HepG2 (cell line): Measurements from ENCODE around the gene COL13A1. TPM values are rescaled to one million over a fixed set of nuclear protein-coding genes. Genes with fewer than 3 reads are reported as not detected.

Source experiments
- ATAC-seq: fragments of 200-7000 bp; cut with Tn5 transposase; 3 replicates; pipeline ENCODE4 v1.9.1; 2020; ENCODE audit warnings: mild to moderate bottlenecking, moderate library complexity
- BruUV-seq: library from RNA; stranded (reverse); fragments of 400-500 nt; replicated peaks from 2 replicates; lab custom pipeline; 2021; lab: Mats Ljungman, UMichigan
- CTCF ChIA-PET: fragments of 300-600 bp; formaldehyde crosslinking; extraction: SDS; loops from one replicate; lab custom pipeline; 2021; ENCODE audit warnings: low total read pairs, inconsistent platforms, low intra/inter-chr PET ratio; lab: Yijun Ruan, JAX
- POLR2A ChIA-PET: fragments of 350-600 bp; sonication (Branson Sonifier 250); formaldehyde crosslinking; loops from one replicate; lab custom pipeline; 2020; ENCODE audit warnings: antibody characterized with exemption, inconsistent platforms; lab: Yijun Ruan, JAX
- DNase-seq: peaks from one replicate; pipeline ENCODE4 v3.0.0-alpha.2; 2015; ENCODE audit warnings: low spot score
- FAIRE-seq: peaks from 3 replicates; lab custom pipeline; 2011; peaks lifted over from hg19 to GRCh38; lab: Jason Lieb, UNC
- H2AFZ ChIP-seq: one replicate; pipeline ENCODE4 v1.6.1; 2011; ENCODE audit warnings: low read length, inconsistent platforms
- H3K27ac ChIP-seq: fragments of 300-600 bp; 3 replicates; pipeline ENCODE4 v1.8.0; 2011; ENCODE audit warnings: mixed run types, mild to moderate bottlenecking, mixed read lengths, low read length, inconsistent platforms; ENCODE audit not compliant: insufficient read depth; ENCODE audit errors: extremely low read length
- H3K27me3 ChIP-seq, 2 experiments: fragments of 200-600 bp in 1 of 2; 2 replicates in 1 of 2; 3 replicates in 1 of 2; pipeline versions ENCODE4 v1.6.0 to v1.8.0; 2011; ENCODE audit warnings: low read length in 2 of 2, mild to moderate bottlenecking in 2 of 2, moderate library complexity in 2 of 2, inconsistent platforms in 1 of 2; ENCODE audit not compliant: insufficient read depth in 2 of 2, control insufficient read depth in 1 of 2
- H3K36me3 ChIP-seq, 2 experiments: fragments of 200-600 bp in 1 of 2; replicated peaks in 1 of 2; 2 replicates in 1 of 2; 3 replicates in 1 of 2; pipeline versions ENCODE4 v1.5.1 to v1.8.0; 2011; ENCODE audit warnings: low read length in 2 of 2, inconsistent platforms in 1 of 2; ENCODE audit not compliant: insufficient read depth in 2 of 2, control insufficient read depth in 1 of 2
- H3K4me1 ChIP-seq: 2 replicates; pipeline ENCODE4 v1.5.1; 2012; ENCODE audit warnings: low read length, inconsistent platforms; ENCODE audit not compliant: insufficient read depth
- H3K4me2 ChIP-seq: 2 replicates; pipeline ENCODE4 v1.6.0; 2011; ENCODE audit warnings: low read depth, low read length, inconsistent platforms
- H3K4me3 ChIP-seq, 3 experiments: fragments of 200-600 bp in 1 of 3; sonication (generic), shearing (Covaris generic) in 1 of 3; replicated peaks in 1 of 3; 2 replicates each; pipeline ENCODE4 v1.5.1; 2011 to 2016; ENCODE audit warnings: low read length in 3 of 3, inconsistent platforms in 2 of 3, low read depth in 2 of 3, mild to moderate bottlenecking in 2 of 3, control low read depth in 1 of 3, mixed read lengths in 1 of 3; ENCODE audit not compliant: insufficient read depth in 1 of 3
- H3K79me2 ChIP-seq: one replicate; pipeline ENCODE4 v1.6.1; 2011; ENCODE audit warnings: low read length, inconsistent platforms; ENCODE audit not compliant: insufficient read depth
- H3K9ac ChIP-seq: 2 replicates; pipeline ENCODE4 v1.6.0; 2011; ENCODE audit warnings: mild to moderate bottlenecking, low read depth, low read length, inconsistent platforms; ENCODE audit not compliant: insufficient read depth
- H3K9me3 ChIP-seq: 2 replicates; pipeline ENCODE4 v1.5.1; 2012; ENCODE audit warnings: mild to moderate bottlenecking, low read length
- H4K20me1 ChIP-seq: 2 replicates; pipeline ENCODE4 v1.6.0; 2011; ENCODE audit warnings: inconsistent platforms, mild to moderate bottlenecking, low read length, moderate library complexity; ENCODE audit not compliant: insufficient read depth
- ARID4A ChIP-seq: sonication (generic); formaldehyde crosslinking; IDR thresholded peaks from 2 replicates; pipeline ENCODE4 v1.5.0; 2020; ENCODE audit warnings: mild to moderate bottlenecking, missing genetic modification reagents, borderline replicate concordance
- ETS1 ChIP-seq: sonication (generic); formaldehyde crosslinking; IDR thresholded peaks from 2 replicates; pipeline ENCODE4 v1.4.0; 2020; ENCODE audit warnings: missing genetic modification reagents
- MED8 ChIP-seq: sonication (generic); formaldehyde crosslinking; IDR thresholded peaks from 2 replicates; pipeline ENCODE4 v1.8.1; 2023; ENCODE audit warnings: mild to moderate bottlenecking, missing genetic modification reagents; ENCODE audit not compliant: insufficient replicate concordance
- RNF2 ChIP-seq: fragments of 450-650 bp; conservative IDR thresholded peaks from 2 replicates; pipeline ENCODE4 v1.6.1; 2016; ENCODE audit warnings: low read depth
- TMF1 ChIP-seq: sonication (generic); formaldehyde crosslinking; IDR thresholded peaks from 2 replicates; pipeline ENCODE4 v1.8.1; 2022; ENCODE audit warnings: low read depth, missing genetic modification reagents
- ZFY ChIP-seq: sonication (generic); formaldehyde crosslinking; IDR thresholded peaks from 2 replicates; pipeline ENCODE4 v1.4.0; 2020; ENCODE audit warnings: missing genetic modification reagents
- ZNF281 ChIP-seq: sonication (generic); formaldehyde crosslinking; IDR thresholded peaks from 2 replicates; pipeline ENCODE4 v1.4.0; 2020; ENCODE audit warnings: missing genetic modification reagents, borderline replicate concordance
- ZNF563 ChIP-seq: sonication (generic); formaldehyde crosslinking; IDR thresholded peaks from 2 replicates; pipeline ENCODE4 v1.8.0; 2022; ENCODE audit warnings: mild to moderate bottlenecking, moderate library complexity, missing genetic modification reagents
- ZNF720 ChIP-seq: sonication (generic); formaldehyde crosslinking; IDR thresholded peaks from 2 replicates; pipeline ENCODE4 v1.4.0; 2020; ENCODE audit warnings: missing genetic modification reagents
- WGBS: methylation state at CpG from one replicate; pipeline ENCODE4 v1.1.6; 2017; ENCODE audit warnings: low lambda C conversion rate; 5-methylcytosine and 5-hydroxymethylcytosine counted together
- in situ Hi-C: cut with HindIII; loops from 2 replicates; pipeline ENCODE4 v1.10.0; 2017; ENCODE audit warnings: low pct_unique_long_range_greater_than_20kb; ENCODE audit not compliant: extremely low pct_ligation_motif_present
- intact Hi-C: fragments of 100-400 bp; cut with micrococcal nuclease; formaldehyde crosslinking; loops from one replicate; pipeline ENCODE4 v1.10.0; 2022; ENCODE audit not compliant: unreplicated experiment
- polyA plus RNA-seq, 8 experiments: library from polyadenylated mRNA; depleted of rRNA in 3 of 8; stranded (reverse) in 7 of 8; unstranded in 1 of 8; fragments of >200 nt; fragmentation: Illumina TruSeq in 4 of 8; extraction: Trizol in 4 of 8; gene quantifications; 2 replicates each; pipeline versions ENCODE4 v1.2.1 to v1.2.3, GENCODE V29; 2011 to 2016; ENCODE audit warnings: low read depth in 4 of 8, missing spikeins in 1 of 8, mixed read lengths in 1 of 8; ENCODE audit not compliant: insufficient read depth in 1 of 8
- total RNA-seq, 5 experiments: library from RNA; depleted of rRNA; stranded (reverse); fragments of >200 nt; fragmentation: Illumina TruSeq; extraction: Trizol; gene quantifications; 2 replicates each; pipeline ENCODE4 v1.2.3, GENCODE V29; 2016; ENCODE audit warnings: low read depth in 1 of 5

Gene COL13A1
- total and polyA plus RNA-seq, 2 of the 13 experiments (the other 11 are each of a cell fraction or from before 2014, with no cell fraction given) = 0.07 TPM; not detected in 1

GRCh38 chr10:69757206-69757552 lies 44.5 kb upstream of the COL13A1 start:
- no peak for TF ChIP-seq ZNF563 (CRISPR knock-in tag)
- no peak for TF ChIP-seq ZNF281 (CRISPR knock-in tag)
- no peak for TF ChIP-seq ETS1
- no peak for TF ChIP-seq RNF2
- TF ChIP-seq MED8 (CRISPR knock-in tag) = no peak
- TF ChIP-seq ZNF720 (CRISPR knock-in tag) = no peak
- no peak for TF ChIP-seq ZFY (CRISPR knock-in tag)
- TF ChIP-seq TMF1 (CRISPR knock-in tag) = no peak
- no peak for TF ChIP-seq ARID4A (CRISPR knock-in tag)
- 11% methylated on average over 3 of the region's 5 CpGs for WGBS
- FAIRE-seq (no peak), ATAC-seq (no peak), DNase-seq (no peak)
- H3K4me1 ChIP-seq = no peaks in the 10 kb centered on the region
- H3K27me3 ChIP-seq = peaks cover 0 to 13% of the 10 kb centered on the region in 2 experiments; a peak in 3 of 5 replicates
- in situ Hi-C loops = no loop called here
- H3K9ac ChIP-seq = no peak overlapping the region
- H4K20me1 ChIP-seq = no peaks in the 10 kb centered on the region
- H3K27ac ChIP-seq = no peak overlapping the region
- intact Hi-C loops = no loop called here
- no peak overlapping the region for H2AFZ ChIP-seq
- POLR2A ChIA-PET = no interaction called here
- H3K4me3 ChIP-seq = no peak overlapping the region
- no peak overlapping the region for H3K4me2 ChIP-seq
- no TSS peak for BruUV-seq
- no peaks in the 10 kb centered on the region for H3K36me3 ChIP-seq
- no peaks in the 10 kb centered on the region for H3K9me3 ChIP-seq
- no peaks in the 10 kb centered on the region for H3K79me2 ChIP-seq
- CTCF ChIA-PET = no interaction called here
